Coronary artery (tissue), 2 donors: ENCODE data around the gene CALHM5.

ENCODE experiments used
- DNase-seq: peaks from one replicate; pipeline ENCODE4 v3.0.0-alpha.2; 2017; ENCODE audit warnings: low spot score
- H3K27ac ChIP-seq, 2 donors: fragments of 200-600 bp; sonication (generic); one replicate each; pipeline ENCODE4 v1.5.1; 2016 to 2019
- H3K4me3 ChIP-seq: fragments of 200-600 bp; sonication (generic); 2 replicates; pipeline ENCODE4 v1.5.1; 2016; ENCODE audit warnings: mild to moderate bottlenecking, moderate library complexity
- TF ChIP-seq, protein P1 (sequence below): fragments of 200-600 bp; sonication (generic); IDR thresholded peaks from one replicate; pipeline ENCODE4 v1.5.1; 2019; ENCODE audit warnings: antibody characterized with exemption

The CALHM5 gene

DNA sequence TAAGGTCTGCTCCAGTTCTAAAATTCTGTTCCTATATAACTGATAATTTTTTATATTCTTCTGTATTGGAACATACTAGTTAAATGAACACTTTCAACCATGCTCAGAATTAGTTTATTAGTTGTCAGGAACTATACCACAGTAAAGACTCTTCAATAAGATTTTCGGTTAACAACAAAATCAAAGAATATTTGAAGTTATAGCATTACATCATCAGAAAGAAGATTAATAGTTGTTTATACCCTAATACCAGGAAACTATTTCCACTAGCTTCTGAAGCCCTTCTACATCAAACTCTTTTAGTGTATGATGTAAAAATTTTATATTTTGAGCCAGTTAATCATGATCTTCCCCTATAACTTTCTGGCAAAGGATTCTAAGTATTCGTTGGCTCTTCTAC is 48.7 kb downstream of the CALHM5 start:
- TF ChIP-seq, protein P1, sequence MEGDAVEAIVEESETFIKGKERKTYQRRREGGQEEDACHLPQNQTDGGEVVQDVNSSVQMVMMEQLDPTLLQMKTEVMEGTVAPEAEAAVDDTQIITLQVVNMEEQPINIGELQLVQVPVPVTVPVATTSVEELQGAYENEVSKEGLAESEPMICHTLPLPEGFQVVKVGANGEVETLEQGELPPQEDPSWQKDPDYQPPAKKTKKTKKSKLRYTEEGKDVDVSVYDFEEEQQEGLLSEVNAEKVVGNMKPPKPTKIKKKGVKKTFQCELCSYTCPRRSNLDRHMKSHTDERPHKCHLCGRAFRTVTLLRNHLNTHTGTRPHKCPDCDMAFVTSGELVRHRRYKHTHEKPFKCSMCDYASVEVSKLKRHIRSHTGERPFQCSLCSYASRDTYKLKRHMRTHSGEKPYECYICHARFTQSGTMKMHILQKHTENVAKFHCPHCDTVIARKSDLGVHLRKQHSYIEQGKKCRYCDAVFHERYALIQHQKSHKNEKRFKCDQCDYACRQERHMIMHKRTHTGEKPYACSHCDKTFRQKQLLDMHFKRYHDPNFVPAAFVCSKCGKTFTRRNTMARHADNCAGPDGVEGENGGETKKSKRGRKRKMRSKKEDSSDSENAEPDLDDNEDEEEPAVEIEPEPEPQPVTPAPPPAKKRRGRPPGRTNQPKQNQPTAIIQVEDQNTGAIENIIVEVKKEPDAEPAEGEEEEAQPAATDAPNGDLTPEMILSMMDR = no peak

DNA sequence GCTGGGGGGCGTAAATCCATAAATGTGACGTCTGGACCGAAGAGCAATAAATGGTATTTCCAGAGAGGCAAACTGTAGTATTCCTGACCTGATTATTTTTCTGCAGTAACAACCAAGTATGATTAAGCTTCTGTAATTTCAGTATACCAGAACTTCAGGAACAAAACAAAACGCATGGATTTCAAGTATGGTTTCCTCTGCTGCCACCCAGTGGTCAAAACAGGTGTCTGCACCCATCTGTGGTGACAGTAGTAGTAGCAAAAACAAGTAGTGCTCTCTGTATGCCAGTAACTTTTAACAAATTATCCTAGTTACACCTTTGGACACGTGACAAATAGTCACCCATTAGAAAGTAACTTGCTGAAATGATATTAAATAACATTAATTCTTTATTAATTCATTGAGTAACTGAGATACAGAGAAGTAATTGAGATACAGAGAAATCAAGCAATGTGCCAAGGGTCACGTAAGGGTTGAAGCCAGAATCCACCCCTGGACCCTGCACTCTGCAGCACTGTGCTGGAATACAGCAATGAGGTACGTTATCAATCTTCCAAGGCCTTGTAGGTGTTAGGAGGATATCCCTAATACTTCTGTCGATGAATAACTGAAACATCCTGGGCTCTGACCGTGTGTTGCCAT is 50.1 kb downstream of the CALHM5 start:
- Histone ChIP-seq H3K27ac (no peak overlapping the region), H3K4me3 (peak overlapping the region; percentile 36)
- TF ChIP-seq, protein P1 = peak; percentile 83
- peak; percentile 79 for DNase-seq

More for the DNA sequence above, 48.7 kb downstream of the CALHM5 start:
- DNase-seq = no peak
- Histone ChIP-seq H3K27ac (no peak overlapping the region), H3K4me3 (no peak overlapping the region)

DNA sequence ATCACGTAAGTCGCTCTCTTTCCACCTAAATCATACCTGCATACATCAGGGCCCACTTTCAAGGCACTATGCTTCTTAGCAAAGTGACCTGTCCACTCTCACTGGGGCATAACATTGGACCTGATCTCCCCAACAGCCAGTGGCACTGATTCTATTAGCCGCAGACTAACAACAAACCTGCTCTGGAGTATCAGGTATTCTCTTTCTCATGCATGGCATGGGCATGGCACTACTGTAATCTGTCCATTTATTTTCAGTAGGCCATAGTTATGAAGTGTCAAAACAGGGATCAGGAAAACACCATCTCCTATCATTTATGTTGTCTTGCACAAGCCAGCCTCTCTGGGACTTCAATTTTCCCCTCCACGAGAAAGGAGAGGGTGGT is 50.6 kb downstream of the CALHM5 start:
- TF ChIP-seq, protein P1 = no peak
- DNase-seq = no peak
- Histone ChIP-seq H3K27ac (no peak overlapping the region), H3K4me3 (no peak overlapping the region)

DNA sequence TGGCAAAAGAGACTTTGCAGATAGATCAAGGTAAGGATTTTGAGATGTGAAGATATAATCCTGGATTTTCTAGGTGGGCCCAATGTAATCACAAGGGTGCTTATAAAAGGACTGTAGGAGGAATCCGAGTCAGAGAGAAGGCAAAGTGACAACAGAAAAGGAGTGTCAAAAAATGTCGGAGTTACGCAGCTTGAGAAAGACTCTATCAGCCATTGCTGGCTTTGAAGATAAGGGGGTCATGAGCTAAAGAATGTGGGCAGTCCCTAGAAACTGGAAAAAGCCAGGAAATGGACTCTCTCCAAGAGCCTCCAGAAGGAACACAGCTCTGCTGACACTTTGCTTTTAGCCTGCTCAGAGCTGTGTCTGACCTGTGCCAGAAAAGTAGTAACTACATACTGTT is 51.2 kb downstream of the CALHM5 start:
- DNase-seq = no peak
- Histone ChIP-seq H3K27ac (no peak overlapping the region), H3K4me3 (no peak overlapping the region)
- TF ChIP-seq, protein P1 = no peak

DNA sequence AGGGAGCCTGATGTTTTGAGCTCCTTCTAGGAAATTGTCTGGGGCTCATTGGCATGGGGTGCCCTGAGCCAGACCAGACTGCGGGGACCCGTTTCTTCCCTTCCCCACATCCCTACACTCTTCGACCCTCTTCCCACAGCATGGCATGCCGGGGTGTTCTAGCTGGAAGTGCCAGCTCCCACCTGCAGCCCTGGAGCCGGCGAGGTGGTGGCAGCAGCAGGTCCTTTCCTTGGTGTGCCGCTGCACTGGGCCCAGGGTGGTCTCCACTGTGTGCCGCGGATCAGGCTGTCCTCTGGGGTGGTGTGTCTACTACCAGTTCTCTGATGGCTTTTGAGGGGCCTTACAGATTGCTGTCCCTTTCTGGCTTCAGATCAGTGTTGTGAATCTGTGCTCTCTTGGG is 52.4 kb downstream of the CALHM5 start:
- no peak overlapping the region for H3K27ac ChIP-seq
- TF ChIP-seq, protein P1 = no peak
- no peak for DNase-seq
- no peak overlapping the region for H3K4me3 ChIP-seq

DNA sequence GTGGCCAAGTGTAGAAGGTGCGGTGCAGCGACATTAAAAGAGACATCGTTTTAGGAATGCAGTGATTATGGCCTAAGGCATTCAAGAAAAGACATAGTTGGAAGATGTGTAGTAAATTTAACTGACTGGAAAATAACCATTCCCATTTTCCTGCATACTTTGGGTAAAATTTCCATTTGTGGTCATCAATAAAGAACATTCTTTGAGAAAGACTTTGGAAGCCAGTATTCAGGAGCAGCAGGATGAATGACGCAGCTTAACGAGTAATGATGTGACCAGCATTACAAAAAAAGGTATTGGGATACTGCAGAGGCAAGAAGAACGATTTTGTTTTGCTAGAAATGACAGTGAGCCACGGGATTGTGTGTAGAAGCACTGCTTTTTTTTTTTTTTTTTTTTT is 52.9 kb downstream of the CALHM5 start:
- DNase-seq = no peak
- Histone ChIP-seq H3K27ac (no peak overlapping the region), H3K4me3 (no peak overlapping the region)
- TF ChIP-seq, protein P1 = no peak
